ENCODE data around the gene LRRC47.
A peak's percentile ranks its signal among the peaks of the same experiment; 100 is the strongest.

LRRC47 gene

GRCh38 chr1:3834701-3835100 lies 38.4 kb upstream of the LRRC47 start:
- DNase-seq (ENCODE audit: low read depth), result no peak
- H3K4me3 ChIP-seq (ENCODE audit: low read length), result no peak overlapping the region
- no peak for TF ChIP-seq CTCF (conservative IDR thresholded peaks at IDR 0.05; ENCODE audit: low read length)

GRCh38 chr1:3831689-3832088 lies 35.4 kb upstream of the LRRC47 start:
- peak; percentile 70 for DNase-seq (ENCODE audit: low read depth)
- H3K4me3 ChIP-seq (ENCODE audit: low read length), result no peak overlapping the region
- TF ChIP-seq CTCF (conservative IDR thresholded peaks at IDR 0.05; ENCODE audit: low read length), result no peak

GRCh38 chr1:3828391-3828790 lies 32.1 kb upstream of the LRRC47 start:
- no peak for TF ChIP-seq CTCF (conservative IDR thresholded peaks at IDR 0.05; ENCODE audit: low read length)
- no peak overlapping the region for H3K4me3 ChIP-seq (ENCODE audit: low read length)
- no peak for DNase-seq (ENCODE audit: low read depth)

GRCh38 chr1:3827813-3828307 lies 31.6 kb upstream of the LRRC47 start:
- H3K4me3 ChIP-seq (ENCODE audit: low read length), result no peak overlapping the region
- no peak for DNase-seq (ENCODE audit: low read depth)
- TF ChIP-seq CTCF (conservative IDR thresholded peaks at IDR 0.05; ENCODE audit: low read length), result no peak

GRCh38 chr1:3825356-3825755 lies 29.1 kb upstream of the LRRC47 start:
- H3K4me3 ChIP-seq (ENCODE audit: low read length), result no peak overlapping the region
- DNase-seq (ENCODE audit: low read depth), result no peak
- no peak for TF ChIP-seq CTCF (conservative IDR thresholded peaks at IDR 0.05; ENCODE audit: low read length)

GRCh38 chr1:3824650-3825049 lies 28.4 kb upstream of the LRRC47 start:
- no peak for DNase-seq (ENCODE audit: low read depth)
- no peak overlapping the region for H3K4me3 ChIP-seq (ENCODE audit: low read length)
- TF ChIP-seq CTCF (conservative IDR thresholded peaks at IDR 0.05; ENCODE audit: low read length), result no peak

GRCh38 chr1:3822421-3822820 lies 26.1 kb upstream of the LRRC47 start:
- no peak for TF ChIP-seq CTCF (conservative IDR thresholded peaks at IDR 0.05; ENCODE audit: low read length)
- DNase-seq (ENCODE audit: low read depth), result no peak
- H3K4me3 ChIP-seq (ENCODE audit: low read length), result no peak overlapping the region

All from AG10803 (cell line).